CD8-positive, alpha-beta memory T cell (primary cell): Measurements from ENCODE around the gene KIF13A. TPM values are rescaled to one million over a fixed set of nuclear protein-coding genes. Genes with fewer than 3 reads are reported as not detected.
"Not testable (repeated sequence)": the region's sequence is repeated elsewhere in the genome, so short reads cannot be mapped to it uniquely, and the experiment has no call there.

Experiments used
- CTCF ChIA-PET: fragments of 350-600 bp; sonication (Branson Sonifier 250); formaldehyde crosslinking; loops from one replicate; lab custom pipeline; 2021; ENCODE audit warnings: antibody characterized with exemption; lab: Charles Lee
- POLR2A ChIA-PET: fragments of 350-600 bp; sonication (Branson Sonifier 250); formaldehyde crosslinking; loops from one replicate; lab custom pipeline; 2021; ENCODE audit warnings: antibody characterized with exemption; lab: Charles Lee
- DNase-seq, 5 donors: peaks; one replicate each; pipeline versions ENCODE4 v3.0.0 to v3.0.0-alpha.2; 2020 to 2022; ENCODE audit warnings: mixed read lengths in 1 of 5
- H3K27ac ChIP-seq: one replicate; pipeline ENCODE4 v1.7.0; 2013; ENCODE audit warnings: low read depth, mild to moderate bottlenecking, low read length, moderate library complexity
- H3K27me3 ChIP-seq: 2 replicates; pipeline ENCODE4 v1.7.0; 2013; ENCODE audit warnings: low read length, mild to moderate bottlenecking; ENCODE audit not compliant: insufficient read depth, poor library complexity, severe bottlenecking
- H3K36me3 ChIP-seq: 2 replicates; pipeline ENCODE4 v1.7.0; 2013; ENCODE audit warnings: mild to moderate bottlenecking, low read length, moderate library complexity; ENCODE audit not compliant: insufficient read depth
- H3K4me1 ChIP-seq: 2 replicates; pipeline ENCODE4 v1.7.0; 2013; ENCODE audit warnings: mild to moderate bottlenecking, low read length, moderate library complexity; ENCODE audit not compliant: insufficient read depth
- H3K4me3 ChIP-seq: 2 replicates; pipeline ENCODE4 v1.7.0; 2013; ENCODE audit warnings: mild to moderate bottlenecking, low read length
- H3K9me3 ChIP-seq: 2 replicates; pipeline ENCODE4 v1.7.0; 2013; ENCODE audit warnings: mild to moderate bottlenecking, low read length
- H3K27ac Mint-ChIP-seq, 8 donors: one replicate each; pipeline ENCODE4 v1.8.0; 2020 to 2021; ENCODE audit warnings: mixed read lengths in 8 of 8, mild to moderate bottlenecking in 6 of 8, inconsistent platforms in 3 of 8, moderate library complexity in 3 of 8
- H3K27me3 Mint-ChIP-seq, 2 donors: one replicate each; pipeline ENCODE4 v1.8.0; 2020 to 2021; ENCODE audit warnings: mixed read lengths in 2 of 2, mild to moderate bottlenecking in 1 of 2, moderate library complexity in 1 of 2
- H3K36me3 Mint-ChIP-seq, 3 donors: one replicate each; pipeline ENCODE4 v1.8.0; 2020 to 2021; ENCODE audit warnings: mixed read lengths in 3 of 3, inconsistent platforms in 1 of 3, mild to moderate bottlenecking in 1 of 3
- H3K4me1 Mint-ChIP-seq, 3 donors: one replicate each; pipeline ENCODE4 v1.8.0; 2020 to 2021; ENCODE audit warnings: mixed read lengths in 3 of 3, inconsistent platforms in 1 of 3, mild to moderate bottlenecking in 1 of 3
- H3K4me3 Mint-ChIP-seq, 7 donors: one replicate each; pipeline ENCODE4 v1.8.0; 2020 to 2021; ENCODE audit warnings: mixed read lengths in 7 of 7, mild to moderate bottlenecking in 6 of 7, moderate library complexity in 4 of 7, inconsistent platforms in 2 of 7
- H3K9me3 Mint-ChIP-seq, 5 donors: one replicate each; pipeline ENCODE4 v1.8.0; 2020 to 2022; ENCODE audit warnings: mixed read lengths in 5 of 5, mild to moderate bottlenecking in 3 of 5, moderate library complexity in 2 of 5, inconsistent platforms in 1 of 5
- polyA plus RNA-seq: library from polyadenylated mRNA; unstranded; fragments of 300-500 nt; fragmentation: Illumina TruSeq; gene quantifications from one replicate; pipeline ENCODE4 v1.2.3, GENCODE V29; 2021
- total RNA-seq, 2 experiments: library from RNA; stranded (reverse); gene quantifications; one replicate each; pipeline ENCODE4 v1.2.3, GENCODE V29; 2021

Gene KIF13A
- total and polyA plus RNA-seq, 3 experiments from 2014 or later = 0.12 to 0.60 (median 0.18) TPM

GRCh38 chr6:18016133-18016532, 28.7 kb upstream of the KIF13A start:
- Histone ChIP-seq H3K36me3 (no peaks in the 10 kb centered on the region), H3K4me1 (no peaks in the 10 kb centered on the region), H3K27ac (no peak overlapping the region), H3K27me3 (no peaks in the 10 kb centered on the region), H3K9me3 (no peaks in the 10 kb centered on the region), H3K4me3 (no peak overlapping the region)
- DNase-seq = no peak
- Mint-ChIP-seq H3K9me3 (no peaks in the 10 kb centered on the region), H3K36me3 (no peaks in the 10 kb centered on the region), H3K4me1 (no peaks in the 10 kb centered on the region), H3K27ac (no peak overlapping the region), H3K27me3 (peaks cover 0 to 9% of the 10 kb centered on the region in 2 donors), H3K4me3 (no peak overlapping the region)
- ChIA-PET CTCF (no interaction called here), POLR2A (no interaction called here)

- H3K27me3 Mint-ChIP-seq = peaks cover 0 to 2% of the 10 kb centered on the region in 2 donors
- H3K4me1 ChIP-seq = no peaks in the 10 kb centered on the region
- no peaks in the 10 kb centered on the region for H3K9me3 ChIP-seq
- H3K36me3 ChIP-seq = no peaks in the 10 kb centered on the region
- no peaks in the 10 kb centered on the region for H3K4me1 Mint-ChIP-seq
- H3K4me3 ChIP-seq = no peak overlapping the region
- no peaks in the 10 kb centered on the region for H3K9me3 Mint-ChIP-seq
- no peaks in the 10 kb centered on the region for H3K27me3 ChIP-seq
- DNase-seq = no peak
- H3K27ac Mint-ChIP-seq = peak overlapping the region in 1 of 8 donors; percentile 38
- H3K4me3 Mint-ChIP-seq = no peak overlapping the region
- H3K27ac ChIP-seq = no peak overlapping the region
- POLR2A ChIA-PET = no interaction called here
- CTCF ChIA-PET = no interaction called here
- peaks cover 0 to 1% (median 0%) of the 10 kb centered on the region in 3 donors for H3K36me3 Mint-ChIP-seq
These were observed 23.9 kb upstream of the KIF13A start for GRCh38 chr6:18011287-18011686.

- H3K36me3 Mint-ChIP-seq, H3K4me1 ChIP-seq, H3K36me3 ChIP-seq, H3K9me3 Mint-ChIP-seq, H3K4me3 ChIP-seq, H3K9me3 ChIP-seq, H3K4me3 Mint-ChIP-seq, H3K27ac ChIP-seq, DNase-seq, H3K4me1 Mint-ChIP-seq, H3K27me3 ChIP-seq, POLR2A ChIA-PET, CTCF ChIA-PET, H3K27ac Mint-ChIP-seq, H3K27me3 Mint-ChIP-seq: not testable (repeated sequence)
These were observed 23.1 kb upstream of the KIF13A start for GRCh38 chr6:18010540-18010939.

- no peak for DNase-seq
- no peaks in the 10 kb centered on the region for H3K4me1 Mint-ChIP-seq
- H3K36me3 Mint-ChIP-seq = peaks cover 0 to 1% (median 0%) of the 10 kb centered on the region in 3 donors
- H3K4me3 ChIP-seq = no peak overlapping the region
- no peak overlapping the region for H3K27ac Mint-ChIP-seq
- no peak overlapping the region for H3K4me3 Mint-ChIP-seq
- CTCF ChIA-PET = no interaction called here
- H3K36me3 ChIP-seq = no peaks in the 10 kb centered on the region
- H3K9me3 ChIP-seq = no peaks in the 10 kb centered on the region
- H3K27ac ChIP-seq = no peak overlapping the region
- POLR2A ChIA-PET = no interaction called here
- H3K27me3 ChIP-seq = no peaks in the 10 kb centered on the region
- H3K27me3 Mint-ChIP-seq = peaks cover 2 to 4% of the 10 kb centered on the region in 2 donors
- peaks cover 0 to 2% (median 0%) of the 10 kb centered on the region in 5 donors for H3K9me3 Mint-ChIP-seq
- H3K4me1 ChIP-seq = no peaks in the 10 kb centered on the region
These were observed 17.0 kb upstream of the KIF13A start for GRCh38 chr6:18004256-18004985.

- H3K27me3 ChIP-seq = no peaks in the 10 kb centered on the region
- H3K36me3 ChIP-seq = no peaks in the 10 kb centered on the region
- DNase-seq = no peak
- no peaks in the 10 kb centered on the region for H3K4me1 ChIP-seq
- Mint-ChIP-seq H3K9me3 (peaks cover 0 to 4% (median 0%) of the 10 kb centered on the region in 5 donors), H3K27me3 (peaks cover 7 to 37% of the 10 kb centered on the region in 2 donors), H3K4me1 (no peaks in the 10 kb centered on the region), H3K4me3 (no peak overlapping the region), H3K27ac (no peak overlapping the region), H3K36me3 (no peaks in the 10 kb centered on the region)
- ChIA-PET POLR2A (no interaction called here), CTCF (no interaction called here)
- H3K27ac ChIP-seq = no peak overlapping the region
- H3K4me3 ChIP-seq = no peak overlapping the region
- H3K9me3 ChIP-seq = no peaks in the 10 kb centered on the region
These were observed 12.0 kb upstream of the KIF13A start for GRCh38 chr6:17999425-17999824.

GRCh38 chr6:17998442-17998841, 11.0 kb upstream of the KIF13A start:
- no peak overlapping the region for H3K27ac ChIP-seq
- no peak overlapping the region for H3K4me3 ChIP-seq
- Mint-ChIP-seq H3K4me3 (no peak overlapping the region), H3K36me3 (no peaks in the 10 kb centered on the region), H3K9me3 (peaks cover 0 to 4% (median 0%) of the 10 kb centered on the region in 5 donors), H3K27me3 (peaks cover 9 to 38% of the 10 kb centered on the region in 2 donors), H3K27ac (no peak overlapping the region), H3K4me1 (no peaks in the 10 kb centered on the region)
- ChIA-PET POLR2A (no interaction called here), CTCF (no interaction called here)
- no peaks in the 10 kb centered on the region for H3K4me1 ChIP-seq
- no peaks in the 10 kb centered on the region for H3K36me3 ChIP-seq
- DNase-seq = no peak
- H3K27me3 ChIP-seq = no peaks in the 10 kb centered on the region
- no peaks in the 10 kb centered on the region for H3K9me3 ChIP-seq

- no peaks in the 10 kb centered on the region for H3K9me3 ChIP-seq
- H3K27me3 Mint-ChIP-seq = peaks cover 10 to 42% of the 10 kb centered on the region in 2 donors
- H3K27ac Mint-ChIP-seq = no peak overlapping the region
- H3K27me3 ChIP-seq = no peaks in the 10 kb centered on the region
- H3K4me1 Mint-ChIP-seq = no peaks in the 10 kb centered on the region
- no peak overlapping the region for H3K4me3 ChIP-seq
- DNase-seq = no peak
- H3K9me3 Mint-ChIP-seq = peaks cover 0 to 4% (median 0%) of the 10 kb centered on the region in 5 donors
- no peaks in the 10 kb centered on the region for H3K36me3 ChIP-seq
- H3K36me3 Mint-ChIP-seq = no peaks in the 10 kb centered on the region
- ChIA-PET POLR2A (no interaction called here), CTCF (no interaction called here)
- no peak overlapping the region for H3K27ac ChIP-seq
- no peaks in the 10 kb centered on the region for H3K4me1 ChIP-seq
- H3K4me3 Mint-ChIP-seq = no peak overlapping the region
These were observed 10.6 kb upstream of the KIF13A start for GRCh38 chr6:17998003-17998402.

- Histone ChIP-seq H3K36me3 (no peaks in the 10 kb centered on the region), H3K27me3 (peaks cover 3% of the 10 kb centered on the region), H3K4me3 (no peak overlapping the region), H3K4me1 (no peaks in the 10 kb centered on the region), H3K27ac (no peak overlapping the region), H3K9me3 (no peaks in the 10 kb centered on the region)
- Mint-ChIP-seq H3K9me3 (peaks cover 0 to 2% (median 0%) of the 10 kb centered on the region in 5 donors), H3K27ac (no peak overlapping the region), H3K36me3 (no peaks in the 10 kb centered on the region), H3K27me3 (peaks cover 17 to 60% of the 10 kb centered on the region in 2 donors), H3K4me3 (no peak overlapping the region), H3K4me1 (no peaks in the 10 kb centered on the region)
- DNase-seq = no peak
- ChIA-PET CTCF (no interaction called here), POLR2A (no interaction called here)
These were observed 8.0 kb upstream of the KIF13A start for GRCh38 chr6:17995414-17995813.
